ENCODE data around the gene XPR1.

The XPR1 gene

DNA sequence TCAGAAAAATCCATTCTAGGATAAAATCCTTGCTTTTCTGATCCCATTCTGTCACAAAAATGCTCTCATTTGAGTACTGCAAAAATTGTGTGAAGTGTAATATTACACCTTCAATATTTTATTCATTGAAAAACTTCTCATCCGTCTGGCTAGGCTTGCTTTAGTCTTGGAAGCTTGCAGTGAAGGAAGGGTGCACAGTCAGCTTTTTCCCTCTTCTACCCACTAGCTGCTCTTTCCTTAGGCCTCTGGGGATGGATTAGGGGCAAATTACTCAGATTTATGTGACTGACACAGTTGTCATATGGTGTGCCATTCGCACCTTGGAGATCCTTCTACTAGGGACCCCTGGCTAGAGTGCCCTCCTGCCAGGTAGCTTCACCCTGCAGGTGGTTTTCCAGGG is 40.9 kb upstream of the XPR1 start:
- Histone ChIP-seq H3K9me3 (peaks cover 0 to 5% (median 0%) of the 10 kb centered on the region in 3 donors), H3K27ac (no peak overlapping the region)
- intact Hi-C loops (cut with DNase I; ENCODE audit: low total_unique reads): no loop called here

DNA sequence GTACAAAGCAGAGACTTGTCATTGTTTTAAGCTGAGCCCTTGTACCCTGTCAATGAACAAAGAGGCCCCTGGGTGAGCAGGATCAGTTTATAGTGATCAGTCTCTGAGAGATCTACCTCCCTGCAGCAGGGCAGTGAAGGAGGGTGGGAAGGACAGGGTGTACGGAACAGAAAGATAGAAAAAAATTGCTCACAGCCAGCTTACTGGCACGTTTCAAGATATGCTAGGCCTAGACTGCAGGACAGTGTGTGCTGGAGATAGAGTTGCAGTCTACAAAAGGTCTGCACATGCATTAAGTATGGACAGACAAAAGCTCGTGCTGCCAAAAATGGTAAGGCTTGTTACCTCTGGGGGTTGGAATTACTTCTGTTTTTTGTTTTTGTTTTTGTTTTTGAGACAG is 38.4 kb upstream of the XPR1 start:
- H3K27me3 ChIP-seq: no peaks in the 10 kb centered on the region
- no peaks in the 10 kb centered on the region for H3K36me3 ChIP-seq
- intact Hi-C loops (cut with DNase I; ENCODE audit: low total_unique reads): no loop called here
- no peak for TF ChIP-seq CTCF (IDR thresholded peaks at IDR 0.05)
- no peaks in the 10 kb centered on the region for H3K9me3 ChIP-seq
- no peak overlapping the region for H3K4me3 ChIP-seq
- DNase-seq: no peak
- no peak overlapping the region for H3K27ac ChIP-seq
- no peaks in the 10 kb centered on the region for H3K4me1 ChIP-seq

More for the DNA sequence above, 40.9 kb upstream of the XPR1 start:
- DNase-seq: no peak
- Histone ChIP-seq H3K36me3 (no peaks in the 10 kb centered on the region), H3K27me3 (no peaks in the 10 kb centered on the region), H3K4me1 (peaks cover 0 to 10% (median 1%) of the 10 kb centered on the region in 4 donors), H3K4me3 (no peak overlapping the region)
- no peak for TF ChIP-seq CTCF (IDR thresholded peaks at IDR 0.05)

GRCh38 chr1:180594723-180595122 is 37.1 kb upstream of the XPR1 start:
- Histone ChIP-seq H3K27me3 (no peaks in the 10 kb centered on the region), H3K27ac (no peak overlapping the region), H3K9me3 (no peaks in the 10 kb centered on the region), H3K36me3 (no peaks in the 10 kb centered on the region), H3K4me3 (no peak overlapping the region), H3K4me1 (no peaks in the 10 kb centered on the region)
- TF ChIP-seq CTCF (IDR thresholded peaks at IDR 0.05): no peak
- no peak for DNase-seq
- intact Hi-C loops (cut with DNase I; ENCODE audit: low total_unique reads): no loop called here

- Histone ChIP-seq H3K27me3 (no peaks in the 10 kb centered on the region), H3K27ac (no peak overlapping the region), H3K36me3 (no peaks in the 10 kb centered on the region), H3K4me3 (no peak overlapping the region), H3K4me1 (no peaks in the 10 kb centered on the region), H3K9me3 (no peaks in the 10 kb centered on the region)
- DNase-seq: no peak
- TF ChIP-seq CTCF (IDR thresholded peaks at IDR 0.05): no peak
- intact Hi-C loops (cut with DNase I; ENCODE audit: low total_unique reads): no loop called here
Measured at GRCh38 chr1:180595966-180596365, 35.9 kb upstream of the XPR1 start.

DNA sequence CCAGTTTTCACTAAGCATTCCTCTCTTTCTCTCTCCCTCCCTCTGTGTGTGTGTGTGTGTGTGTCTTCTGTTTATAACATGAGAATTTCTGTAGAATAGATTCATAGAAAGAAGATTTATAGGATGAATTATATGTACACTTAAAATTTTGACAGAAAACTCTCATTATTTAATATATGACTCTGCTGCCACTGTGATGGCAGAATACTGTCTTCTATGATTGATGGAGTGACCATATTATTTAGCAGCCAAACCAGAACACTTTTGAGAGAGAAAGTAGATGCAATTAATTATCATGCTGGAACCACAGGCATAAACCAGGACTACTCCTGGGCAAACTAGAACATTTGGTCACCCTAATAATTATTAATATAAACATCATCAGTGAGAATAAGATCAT is 34.3 kb upstream of the XPR1 start:
- intact Hi-C loops (cut with DNase I; ENCODE audit: low total_unique reads): no loop called here
- no peaks in the 10 kb centered on the region for H3K27me3 ChIP-seq
- no peak overlapping the region for H3K4me3 ChIP-seq
- no peaks in the 10 kb centered on the region for H3K36me3 ChIP-seq
- no peak for DNase-seq
- TF ChIP-seq CTCF (IDR thresholded peaks at IDR 0.05): no peak
- no peaks in the 10 kb centered on the region for H3K4me1 ChIP-seq
- H3K9me3 ChIP-seq: no peaks in the 10 kb centered on the region
- H3K27ac ChIP-seq: no peak overlapping the region

- Histone ChIP-seq H3K27ac (no peak overlapping the region), H3K27me3 (no peaks in the 10 kb centered on the region), H3K4me1 (no peaks in the 10 kb centered on the region), H3K36me3 (no peaks in the 10 kb centered on the region), H3K9me3 (no peaks in the 10 kb centered on the region), H3K4me3 (no peak overlapping the region)
- DNase-seq: no peak
- intact Hi-C loops (cut with DNase I; ENCODE audit: low total_unique reads): no loop called here
- TF ChIP-seq CTCF (IDR thresholded peaks at IDR 0.05): no peak
Measured at GRCh38 chr1:180598333-180598974, 33.4 kb upstream of the XPR1 start.
